HG03108 (cell line): ENCODE data around the gene TTYH2.
A peak's percentile ranks its signal among the peaks of the same experiment; 100 is the strongest.
"Not testable (repeated sequence)": the region's sequence is repeated elsewhere in the genome, so short reads cannot be mapped to it uniquely, and the experiment has no call there.

ENCODE experiments used
- ATAC-seq: cut with Tn5 transposase; IDR thresholded peaks from one replicate; pipeline ENCODE4 v1.9.1; 2021; ENCODE audit warnings: moderate library complexity; ENCODE audit not compliant: unreplicated experiment

The TTYH2 gene

GRCh38 chr17:74212913-74213791, at the start of gene TTYH2:
Gene TTYH2, plus strand, starts transcription at chr17:74213571. Its CDS starts 17 bp downstream, at chr17:74213588.
- peak; percentile 49 for ATAC-seq

GRCh38 chr17:74163836-74164235, 49.5 kb upstream of the TTYH2 start:
- ATAC-seq: no peak

GRCh38 chr17:74164446-74165045, 48.8 kb upstream of the TTYH2 start:
- ATAC-seq: no peak

- no peak for ATAC-seq
These were observed 47.5 kb upstream of the TTYH2 start for GRCh38 chr17:74165797-74166365.

- ATAC-seq: no peak
These were observed 42.4 kb upstream of the TTYH2 start for GRCh38 chr17:74170924-74171323.

- no peak for ATAC-seq
These were observed 40.7 kb upstream of the TTYH2 start for GRCh38 chr17:74172700-74173099.

GRCh38 chr17:74176546-74177001, 36.8 kb upstream of the TTYH2 start:
- no peak for ATAC-seq

- no peak for ATAC-seq
These were observed 36.3 kb upstream of the TTYH2 start for GRCh38 chr17:74177018-74177450.

GRCh38 chr17:74179576-74179975, 33.8 kb upstream of the TTYH2 start:
- no peak for ATAC-seq

GRCh38 chr17:74180336-74180735, 33.0 kb upstream of the TTYH2 start:
- no peak for ATAC-seq

- no peak for ATAC-seq
These were observed 32.0 kb upstream of the TTYH2 start for GRCh38 chr17:74181341-74181740.

- ATAC-seq: no peak
These were observed 31.2 kb upstream of the TTYH2 start for GRCh38 chr17:74182041-74182723.

GRCh38 chr17:74183411-74183810, 30.0 kb upstream of the TTYH2 start:
- ATAC-seq: no peak

- no peak for ATAC-seq
These were observed 27.7 kb upstream of the TTYH2 start for GRCh38 chr17:74185571-74186185.

GRCh38 chr17:74186498-74186897, 26.9 kb upstream of the TTYH2 start:
- ATAC-seq: no peak

- no peak for ATAC-seq
These were observed 25.6 kb upstream of the TTYH2 start for GRCh38 chr17:74187761-74188160.

GRCh38 chr17:74188687-74189086, 24.7 kb upstream of the TTYH2 start:
- ATAC-seq: not testable (repeated sequence)

- ATAC-seq: no peak
These were observed 23.2 kb upstream of the TTYH2 start for GRCh38 chr17:74190154-74190553.

GRCh38 chr17:74190807-74191406, 22.5 kb upstream of the TTYH2 start:
- no peak for ATAC-seq
